GM21447 (cell line): Measurements from ENCODE around the gene FBLN1.

Experiments
- ATAC-seq: cut with Tn5 transposase; IDR thresholded peaks from one replicate; pipeline ENCODE4 v1.9.1; 2021; ENCODE audit not compliant: unreplicated experiment

FBLN1 gene

DNA sequence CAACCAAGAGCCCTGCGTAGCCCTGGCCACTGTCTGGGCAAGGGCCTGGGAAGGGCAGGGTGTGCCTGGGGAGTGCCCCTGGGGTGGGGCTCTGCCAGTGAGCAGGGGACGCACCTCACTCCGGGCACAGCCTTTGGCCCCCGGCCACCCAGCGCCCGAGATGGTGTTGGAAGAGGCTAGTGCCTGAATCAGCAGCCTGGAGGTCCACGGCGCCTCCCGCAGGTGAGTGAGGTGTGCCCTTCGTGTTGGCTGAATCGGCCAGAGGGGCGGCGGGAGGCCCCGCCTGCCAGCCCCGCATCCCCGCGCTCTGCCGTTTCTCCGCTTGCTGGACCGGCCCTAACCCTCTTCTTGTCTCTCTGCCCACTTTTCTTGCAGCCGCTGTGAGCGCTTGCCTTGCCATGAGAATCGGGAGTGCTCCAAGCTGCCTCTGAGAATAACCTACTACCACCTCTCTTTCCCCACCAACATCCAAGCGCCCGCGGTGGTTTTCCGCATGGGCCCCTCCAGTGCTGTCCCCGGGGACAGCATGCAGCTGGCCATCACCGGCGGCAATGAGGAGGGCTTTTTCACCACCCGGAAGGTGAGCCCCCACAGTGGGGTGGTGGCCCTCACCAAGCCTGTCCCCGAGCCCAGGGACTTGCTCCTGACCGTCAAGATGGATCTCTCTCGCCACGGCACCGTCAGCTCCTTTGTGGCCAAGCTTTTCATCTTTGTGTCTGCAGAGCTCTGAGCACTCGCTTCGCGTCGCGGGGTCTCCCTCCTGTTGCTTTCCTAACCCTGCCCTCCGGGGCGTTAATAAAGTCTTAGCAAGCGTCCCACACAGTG, 60.1 kb downstream of the FBLN1 start:
- no peak for ATAC-seq

GRCh38 chr22:45563362-45564040, 60.8 kb downstream of the FBLN1 start:
- ATAC-seq, result no peak

- ATAC-seq, result no peak
Measured at GRCh38 chr22:45564349-45565030, 61.8 kb downstream of the FBLN1 start.

GRCh38 chr22:45565171-45565570, 62.5 kb downstream of the FBLN1 start:
- ATAC-seq, result no peak

DNA sequence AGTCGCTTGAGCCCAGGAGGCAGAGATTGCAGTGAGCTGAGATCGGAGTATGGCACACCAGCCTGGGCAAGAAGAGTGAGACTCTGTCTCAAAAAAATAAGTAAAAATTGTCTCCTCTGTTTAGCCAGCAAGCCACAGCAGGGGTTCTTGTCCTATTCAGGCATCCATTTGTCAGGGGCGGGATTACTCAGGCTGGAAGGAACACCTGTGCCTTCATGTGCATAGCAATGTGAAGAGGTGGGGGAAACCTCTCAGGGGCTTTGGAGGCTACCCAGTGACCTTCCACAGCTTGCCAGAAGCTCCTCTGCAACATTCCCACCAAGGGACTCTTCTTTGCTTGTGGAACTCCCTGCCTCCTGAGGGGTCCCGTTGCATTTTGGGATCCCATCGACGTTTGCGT, 63.3 kb downstream of the FBLN1 start:
- no peak for ATAC-seq

DNA sequence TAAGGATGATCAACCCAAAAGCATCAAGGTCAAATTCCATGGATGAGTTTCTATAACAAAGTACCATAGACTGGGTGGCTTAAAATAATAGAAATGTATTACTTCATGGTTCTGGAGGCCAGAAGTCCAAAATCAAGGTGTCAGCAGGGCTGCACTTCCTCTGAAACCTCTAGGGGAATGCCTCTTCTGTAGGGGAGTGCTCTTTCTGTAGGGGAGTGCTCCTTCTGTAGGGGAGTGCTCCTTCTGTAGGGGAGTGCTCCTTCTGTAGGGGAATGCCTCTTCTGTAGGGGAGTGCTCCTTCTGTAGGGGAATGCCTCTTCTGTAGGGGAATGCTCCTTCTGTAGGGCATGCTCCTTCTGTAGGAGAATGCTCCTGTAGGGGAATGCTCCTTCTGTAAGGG, 65.5 kb downstream of the FBLN1 start:
- ATAC-seq, result no peak

DNA sequence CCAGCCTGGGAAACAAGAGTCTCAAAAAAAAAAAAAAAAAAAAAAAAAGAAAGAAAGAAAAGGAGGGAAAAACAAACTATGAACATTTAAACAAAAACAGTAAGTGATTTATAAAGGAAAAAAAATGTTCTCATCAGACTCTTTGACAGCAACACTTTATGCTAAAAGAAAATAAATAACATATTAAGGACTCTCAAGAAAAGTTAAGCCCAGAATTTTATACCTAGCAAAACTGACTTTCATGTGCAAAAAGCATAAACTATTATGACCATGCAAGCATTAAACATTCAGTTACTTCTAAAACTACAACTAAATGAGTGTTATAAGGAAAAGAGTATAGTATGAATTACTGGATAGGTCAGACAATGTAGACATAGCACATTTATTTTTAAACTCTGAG, 68.4 kb downstream of the FBLN1 start:
- no peak for ATAC-seq

- ATAC-seq, result no peak
Measured at GRCh38 chr22:45572444-45572843, 69.8 kb downstream of the FBLN1 start.

DNA sequence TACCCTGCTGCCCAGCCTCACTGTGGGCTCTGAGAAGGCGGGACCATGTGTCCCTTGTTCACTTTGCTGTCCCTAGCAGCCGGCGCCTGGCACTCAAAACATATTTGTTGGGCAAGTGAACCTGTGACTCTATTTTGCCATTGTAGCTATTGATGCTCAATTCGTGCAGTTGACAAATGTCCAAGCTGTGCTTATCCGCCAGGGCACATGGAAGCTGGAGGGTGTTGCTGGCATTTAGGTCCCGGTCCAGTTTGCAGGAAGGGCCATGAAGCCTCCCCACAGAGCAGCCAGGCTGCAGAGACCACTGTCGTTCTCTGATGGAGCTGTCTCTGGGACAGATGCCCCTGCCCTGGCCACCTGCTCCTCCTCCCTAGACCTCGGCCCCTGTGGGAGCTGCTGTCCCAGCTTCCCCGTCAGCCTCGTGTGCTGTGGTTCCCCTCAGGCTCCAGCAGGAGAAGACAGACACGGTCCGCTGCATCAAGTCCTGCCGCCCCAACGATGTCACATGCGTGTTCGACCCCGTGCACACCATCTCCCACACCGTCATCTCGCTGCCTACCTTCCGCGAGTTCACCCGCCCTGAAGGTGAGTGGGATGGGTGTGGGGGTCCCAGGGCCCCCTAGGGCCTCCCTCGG, 71.5 kb downstream of the FBLN1 start:
- no peak for ATAC-seq

- no peak for ATAC-seq
Measured at GRCh38 chr22:45575173-45575572, 72.5 kb downstream of the FBLN1 start.

- ATAC-seq, result no peak
Measured at GRCh38 chr22:45575607-45576272, 73.1 kb downstream of the FBLN1 start.

DNA sequence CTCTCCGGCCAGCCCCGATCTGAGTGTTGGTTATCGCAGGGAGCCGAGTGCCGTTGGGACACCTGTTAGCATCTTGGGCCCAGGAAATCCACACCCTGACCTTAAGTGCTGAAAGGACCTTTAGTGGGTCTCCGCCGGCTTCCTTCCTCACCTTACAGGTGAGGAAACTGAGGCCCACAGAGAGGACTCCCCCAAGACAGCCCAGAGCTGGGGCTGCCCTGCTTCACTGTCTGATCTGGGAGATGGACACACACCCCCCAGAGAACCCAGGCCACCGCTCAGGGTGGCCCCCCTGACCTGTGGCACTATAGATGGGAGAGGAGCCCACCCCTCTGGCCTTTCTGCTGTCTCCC, 73.6 kb downstream of the FBLN1 start:
- ATAC-seq, result no peak

GRCh38 chr22:45576730-45577464, 74.2 kb downstream of the FBLN1 start:
- no peak for ATAC-seq

- no peak for ATAC-seq
Measured at GRCh38 chr22:45577746-45578523, 75.3 kb downstream of the FBLN1 start.

GRCh38 chr22:45578524-45579147, 76.0 kb downstream of the FBLN1 start:
- ATAC-seq, result no peak

DNA sequence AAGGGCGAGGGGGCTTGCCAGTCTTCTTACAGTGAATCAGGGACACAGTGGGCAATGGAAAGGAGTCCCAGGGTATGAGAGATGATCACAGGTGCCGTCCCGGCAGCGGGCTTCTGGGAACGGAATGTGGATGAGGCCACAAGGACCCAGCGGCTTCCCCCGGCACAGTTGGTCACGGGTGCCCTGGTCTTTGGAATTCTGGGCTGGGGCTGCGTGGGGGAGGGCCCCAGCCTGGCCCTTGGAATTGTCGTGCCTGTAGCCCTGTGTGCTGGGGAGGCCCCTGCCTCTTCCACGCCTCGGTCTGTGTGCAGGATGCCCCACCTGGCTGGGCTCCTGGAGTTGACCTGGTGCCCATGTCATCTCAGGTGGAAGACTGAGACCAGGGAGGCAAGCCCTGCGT, 76.6 kb downstream of the FBLN1 start:
- ATAC-seq, result no peak

DNA sequence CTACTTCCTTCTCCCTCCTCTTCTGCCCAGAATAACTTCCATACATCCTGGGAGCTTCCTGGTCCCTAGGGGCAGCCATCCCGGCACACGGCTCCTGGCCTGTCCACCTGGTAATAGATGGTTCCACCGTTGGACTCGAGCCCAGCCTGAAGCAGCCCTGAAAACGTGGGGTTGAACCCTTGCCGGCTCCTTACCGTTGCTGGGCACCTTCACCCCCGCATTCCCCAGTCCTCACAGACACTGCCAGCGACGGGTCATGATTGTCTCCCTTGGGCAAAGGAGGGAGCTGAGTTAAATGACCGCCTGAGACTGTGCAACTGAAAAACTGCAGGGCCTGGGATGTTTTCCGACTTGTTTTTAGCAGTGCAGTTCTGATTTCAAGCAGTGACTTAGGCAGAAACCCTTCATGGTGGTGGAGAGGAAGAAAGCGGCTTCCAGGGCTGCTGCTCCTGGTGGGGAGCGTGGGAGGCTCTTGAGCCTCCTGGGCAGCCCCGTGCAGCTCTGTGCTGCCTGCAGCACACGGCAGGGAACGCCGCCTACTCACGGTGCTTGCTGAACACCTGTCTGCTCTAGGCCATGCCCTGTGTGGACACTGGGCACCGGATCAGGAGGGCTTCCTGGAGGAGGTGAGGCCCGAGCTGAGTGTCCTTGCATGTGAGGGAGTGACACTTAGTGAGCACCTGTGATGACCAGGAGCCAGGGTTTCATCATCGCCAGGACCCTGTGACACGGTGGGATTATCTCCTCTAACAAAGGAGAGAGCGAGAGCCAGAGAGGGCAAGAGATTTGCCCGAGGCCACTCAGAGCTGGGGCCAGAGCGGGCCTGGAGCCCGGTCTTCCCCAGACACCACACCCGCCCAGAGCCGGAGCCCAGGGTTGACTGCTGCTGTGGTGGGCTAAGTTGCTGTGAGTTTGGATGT, 77.4 kb downstream of the FBLN1 start:
- no peak for ATAC-seq

- no peak for ATAC-seq
Measured at GRCh38 chr22:45580726-45581381, 78.2 kb downstream of the FBLN1 start.
